ENCODE results near the gene CLDN25. TPM values are rescaled to one million over a fixed set of nuclear protein-coding genes. Genes with fewer than 3 reads are reported as not detected.

Gene CLDN25
- total RNA-seq, 2 experiments from 2014 or later: not detected

DNA sequence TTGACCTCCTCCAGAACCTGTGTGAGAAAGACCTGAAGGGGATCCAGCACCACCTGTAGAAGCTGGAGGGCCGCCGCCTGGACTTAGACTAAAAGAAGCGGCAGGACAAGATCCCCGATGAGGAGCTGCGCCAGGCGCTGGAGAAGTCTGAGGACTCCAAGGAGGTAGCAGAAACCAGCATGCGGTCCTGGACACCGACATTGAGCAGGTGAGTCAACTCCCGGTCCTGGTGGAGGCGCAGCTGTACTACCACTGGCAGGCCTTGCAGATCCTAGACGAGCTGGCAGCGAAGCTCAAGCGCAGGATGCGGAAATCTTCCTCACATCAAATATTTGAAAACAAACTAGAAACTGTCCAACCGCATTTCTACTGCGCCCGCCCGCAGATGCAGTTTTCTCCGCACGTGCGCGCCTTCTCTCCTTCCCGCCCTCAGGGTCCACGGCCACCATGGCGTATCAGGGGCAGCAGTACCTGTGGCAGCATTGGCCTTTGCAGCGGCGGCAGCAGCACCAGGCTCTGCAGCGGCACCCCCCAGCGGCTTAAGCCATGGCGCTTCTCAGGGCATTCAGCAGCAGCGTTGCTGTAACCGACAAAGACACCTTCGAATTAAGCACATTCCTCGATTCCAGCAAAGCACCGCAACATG, 10.2 kb downstream of the CLDN25 start:
- BruUV-seq (replicated peaks): no TSS peak
- no peak for DNase-seq (ENCODE audit: low spot score)
- no peak overlapping the region for H3K27ac ChIP-seq (ENCODE audit: low read depth, low read length, poor library complexity, severe bottlenecking)
- POLR2A ChIA-PET: no interaction called here
- no peaks in the 10 kb centered on the region for H3K9me3 ChIP-seq (ENCODE audit: low read length)
- no peak overlapping the region for H3K4me2 ChIP-seq (ENCODE audit: low read length)
- H3K4me3 ChIP-seq (ENCODE audit: low read depth, low read length, poor library complexity, severe bottlenecking): no peak overlapping the region
- H3K4me1 ChIP-seq (ENCODE audit: insufficient read depth, low read length, poor library complexity, severe bottlenecking): no peaks in the 10 kb centered on the region
- no peaks in the 10 kb centered on the region for H3K79me2 ChIP-seq (ENCODE audit: insufficient read depth, low read depth, low read length)
- H3K9me2 ChIP-seq (ENCODE audit: insufficient read depth, low read length): no peaks in the 10 kb centered on the region
- no peak for TF ChIP-seq EZH2phosphoT487 (IDR thresholded peaks at IDR 0.05; ENCODE audit: borderline replicate concordance, low read depth, low read length)
- TF ChIP-seq, protein P1, sequence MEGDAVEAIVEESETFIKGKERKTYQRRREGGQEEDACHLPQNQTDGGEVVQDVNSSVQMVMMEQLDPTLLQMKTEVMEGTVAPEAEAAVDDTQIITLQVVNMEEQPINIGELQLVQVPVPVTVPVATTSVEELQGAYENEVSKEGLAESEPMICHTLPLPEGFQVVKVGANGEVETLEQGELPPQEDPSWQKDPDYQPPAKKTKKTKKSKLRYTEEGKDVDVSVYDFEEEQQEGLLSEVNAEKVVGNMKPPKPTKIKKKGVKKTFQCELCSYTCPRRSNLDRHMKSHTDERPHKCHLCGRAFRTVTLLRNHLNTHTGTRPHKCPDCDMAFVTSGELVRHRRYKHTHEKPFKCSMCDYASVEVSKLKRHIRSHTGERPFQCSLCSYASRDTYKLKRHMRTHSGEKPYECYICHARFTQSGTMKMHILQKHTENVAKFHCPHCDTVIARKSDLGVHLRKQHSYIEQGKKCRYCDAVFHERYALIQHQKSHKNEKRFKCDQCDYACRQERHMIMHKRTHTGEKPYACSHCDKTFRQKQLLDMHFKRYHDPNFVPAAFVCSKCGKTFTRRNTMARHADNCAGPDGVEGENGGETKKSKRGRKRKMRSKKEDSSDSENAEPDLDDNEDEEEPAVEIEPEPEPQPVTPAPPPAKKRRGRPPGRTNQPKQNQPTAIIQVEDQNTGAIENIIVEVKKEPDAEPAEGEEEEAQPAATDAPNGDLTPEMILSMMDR (conservative IDR thresholded peaks at IDR 0.05; ENCODE audit: low read length): no peak
- CTCF ChIA-PET (ENCODE audit: unreplicated experiment): interaction anchor here (0.8 kb wide), 1 partner anchor 47 kb away, joined by 3 read pairs; no protein-coding TSS in a partner anchor
- no peak overlapping the region for H2AFZ ChIP-seq (ENCODE audit: low read length)
- intact Hi-C loops (cut with micrococcal nuclease; ENCODE audit: unreplicated experiment): no loop called here
- no peaks in the 10 kb centered on the region for H3K36me3 ChIP-seq (ENCODE audit: insufficient read depth, low read length)
- H4K20me1 ChIP-seq (ENCODE audit: insufficient read depth, low read length): no peaks in the 10 kb centered on the region

DNA sequence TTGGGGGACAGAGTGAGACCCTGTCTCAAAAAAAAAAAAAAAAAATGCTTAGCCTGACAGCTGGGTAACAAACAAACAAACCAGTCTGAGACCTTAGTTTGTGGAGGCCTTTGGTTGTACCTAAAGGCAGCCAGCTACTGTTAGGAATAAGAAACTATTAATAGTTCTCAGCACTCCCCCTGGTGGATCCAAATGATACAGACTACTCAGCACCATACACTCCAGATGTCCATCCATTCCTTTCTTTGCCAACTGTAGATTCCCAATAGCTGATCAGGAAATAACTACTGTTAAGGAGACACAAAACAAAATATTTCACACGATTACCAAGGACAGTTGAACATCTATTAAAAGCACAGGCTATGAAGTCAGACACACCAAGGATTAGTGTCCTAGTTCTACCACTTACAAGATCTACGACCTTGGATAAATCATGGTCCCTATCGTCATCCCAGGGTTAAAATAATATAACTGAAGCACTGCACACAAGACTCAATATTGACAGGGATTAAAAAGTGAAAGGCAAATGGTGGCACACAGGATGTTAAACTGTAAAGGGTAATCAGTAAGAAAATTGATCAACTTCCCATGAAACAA, 17.2 kb downstream of the CLDN25 start:
- CTCF ChIA-PET (ENCODE audit: unreplicated experiment): interaction anchor here (0.6 kb wide), 1 partner anchor 451 kb away, joined by 3 read pairs; no protein-coding TSS in a partner anchor
- POLR2A ChIA-PET: interaction anchor here (0.6 to 1.3 kb wide), 3 partner anchors 21 to 78 kb away, joined by 3 read pairs; no protein-coding TSS in a partner anchor
- H3K4me2 ChIP-seq (ENCODE audit: low read length): no peak overlapping the region
- H3K9me2 ChIP-seq (ENCODE audit: insufficient read depth, low read length): no peaks in the 10 kb centered on the region
- H3K79me2 ChIP-seq (ENCODE audit: insufficient read depth, low read depth, low read length): no peaks in the 10 kb centered on the region
- no TSS peak for BruUV-seq (replicated peaks)
- intact Hi-C loops (cut with micrococcal nuclease; ENCODE audit: unreplicated experiment): loop anchor here (5.0 kb wide), 1 partner anchor 489 kb away; no protein-coding TSS in a partner anchor
- H3K9me3 ChIP-seq (ENCODE audit: low read length): no peaks in the 10 kb centered on the region
- TF ChIP-seq, protein P1 (conservative IDR thresholded peaks at IDR 0.05; ENCODE audit: low read length): peak; percentile 82
- TF ChIP-seq EZH2phosphoT487 (IDR thresholded peaks at IDR 0.05; ENCODE audit: borderline replicate concordance, low read depth, low read length): no peak
- no peaks in the 10 kb centered on the region for H4K20me1 ChIP-seq (ENCODE audit: insufficient read depth, low read length)
- H2AFZ ChIP-seq (ENCODE audit: low read length): no peak overlapping the region
- DNase-seq (ENCODE audit: low spot score): peak; percentile 37
- peaks cover 42% of the 10 kb centered on the region for H3K36me3 ChIP-seq (ENCODE audit: insufficient read depth, low read length)
- H3K4me1 ChIP-seq (ENCODE audit: insufficient read depth, low read length, poor library complexity, severe bottlenecking): no peaks in the 10 kb centered on the region
- H3K4me3 ChIP-seq (ENCODE audit: low read depth, low read length, poor library complexity, severe bottlenecking): no peak overlapping the region
- H3K27ac ChIP-seq (ENCODE audit: low read depth, low read length, poor library complexity, severe bottlenecking): no peak overlapping the region

DNA sequence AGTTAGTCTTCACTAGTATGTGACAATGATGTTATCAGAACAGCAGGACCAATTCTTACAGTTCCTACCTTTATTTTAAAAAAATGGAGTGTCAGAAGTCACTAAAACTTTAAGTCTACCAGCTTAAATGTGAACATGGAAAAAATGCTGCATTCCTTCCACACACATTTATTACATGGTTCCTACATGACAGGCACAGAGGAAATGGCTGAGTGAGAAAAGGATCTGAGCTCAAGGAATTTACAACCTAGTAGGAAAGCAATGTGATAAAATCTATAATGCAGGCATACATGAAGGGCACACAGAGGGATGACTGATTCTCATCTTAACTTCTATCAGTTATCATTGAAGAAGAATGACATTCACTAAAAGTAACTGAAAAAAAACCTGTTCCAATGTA, 23.0 kb downstream of the CLDN25 start:
- POLR2A ChIA-PET: interaction anchor here (1.1 kb wide), 1 partner anchor 10 kb away, joined by 3 read pairs; no protein-coding TSS in a partner anchor
- H3K9me3 ChIP-seq (ENCODE audit: low read length): no peaks in the 10 kb centered on the region
- no peak overlapping the region for H3K4me2 ChIP-seq (ENCODE audit: low read length)
- CTCF ChIA-PET (ENCODE audit: unreplicated experiment): no interaction called here
- no peaks in the 10 kb centered on the region for H3K79me2 ChIP-seq (ENCODE audit: insufficient read depth, low read depth, low read length)
- TF ChIP-seq EZH2phosphoT487 (IDR thresholded peaks at IDR 0.05; ENCODE audit: borderline replicate concordance, low read depth, low read length): no peak
- TF ChIP-seq, protein P1 (conservative IDR thresholded peaks at IDR 0.05; ENCODE audit: low read length): no peak
- H3K4me3 ChIP-seq (ENCODE audit: low read depth, low read length, poor library complexity, severe bottlenecking): no peak overlapping the region
- DNase-seq (ENCODE audit: low spot score): no peak
- H3K27ac ChIP-seq (ENCODE audit: low read depth, low read length, poor library complexity, severe bottlenecking): no peak overlapping the region
- no peaks in the 10 kb centered on the region for H3K4me1 ChIP-seq (ENCODE audit: insufficient read depth, low read length, poor library complexity, severe bottlenecking)
- BruUV-seq (replicated peaks): no TSS peak
- no peak overlapping the region for H2AFZ ChIP-seq (ENCODE audit: low read length)
- H3K36me3 ChIP-seq (ENCODE audit: insufficient read depth, low read length): peaks cover 86% of the 10 kb centered on the region
- no peaks in the 10 kb centered on the region for H3K9me2 ChIP-seq (ENCODE audit: insufficient read depth, low read length)
- intact Hi-C loops (cut with micrococcal nuclease; ENCODE audit: unreplicated experiment): no loop called here
- no peaks in the 10 kb centered on the region for H4K20me1 ChIP-seq (ENCODE audit: insufficient read depth, low read length)
